Osteoblast (primary cell): ENCODE data around the gene EAF1. TPM values are rescaled to one million over a fixed set of nuclear protein-coding genes. Genes with fewer than 3 reads are reported as not detected.
A peak's percentile ranks its signal among the peaks of the same experiment; 100 is the strongest.

Experiments
- DNase-seq: peaks from one replicate; pipeline ENCODE4 v3.0.0; 2011; ENCODE audit warnings: low spot score, mixed read lengths; ENCODE audit not compliant: insufficient read length; ENCODE audit errors: missing footprints
- H2AFZ ChIP-seq: 2 replicates; pipeline ENCODE4 v1.6.0; 2011; ENCODE audit warnings: mild to moderate bottlenecking, low read length
- H3K27ac ChIP-seq: 2 replicates; pipeline ENCODE4 v1.5.1; 2011; ENCODE audit warnings: mild to moderate bottlenecking, low read depth, low read length, moderate library complexity
- H3K27me3 ChIP-seq: 2 replicates; pipeline ENCODE4 v1.6.0; 2012; ENCODE audit warnings: mild to moderate bottlenecking, control low read depth, inconsistent platforms, low read length, moderate library complexity; ENCODE audit not compliant: insufficient read depth
- H3K36me3 ChIP-seq: 2 replicates; pipeline ENCODE4 v1.5.1; 2011; ENCODE audit warnings: mild to moderate bottlenecking, low read length, control low read depth, moderate library complexity; ENCODE audit not compliant: insufficient read depth
- H3K4me1 ChIP-seq: 2 replicates; pipeline ENCODE4 v1.5.1; 2011; ENCODE audit warnings: mild to moderate bottlenecking, low read length, control low read depth, moderate library complexity; ENCODE audit not compliant: insufficient read depth
- H3K4me2 ChIP-seq: 2 replicates; pipeline ENCODE4 v1.6.0; 2011; ENCODE audit warnings: mild to moderate bottlenecking, low read length; ENCODE audit not compliant: insufficient read depth
- H3K4me3 ChIP-seq: fragments of 200-600 bp; sonication (generic); 3 replicates; pipeline ENCODE4 v1.5.1; 2012; ENCODE audit warnings: mild to moderate bottlenecking, low read length, inconsistent platforms; ENCODE audit not compliant: insufficient read depth
- H3K79me2 ChIP-seq: 2 replicates; pipeline ENCODE4 v1.6.0; 2012; ENCODE audit warnings: mild to moderate bottlenecking, low read length, control low read depth, inconsistent platforms; ENCODE audit not compliant: insufficient read depth
- H3K9me3 ChIP-seq: 2 replicates; pipeline ENCODE4 v1.5.1; 2011; ENCODE audit warnings: low read depth, low read length, control low read depth
- H4K20me1 ChIP-seq: 2 replicates; pipeline ENCODE4 v1.6.0; 2012; ENCODE audit warnings: mild to moderate bottlenecking, low read length, control low read depth; ENCODE audit not compliant: insufficient read depth
- CTCF ChIP-seq: IDR thresholded peaks from 2 replicates; pipeline ENCODE4 v1.5.1; 2011; ENCODE audit warnings: mild to moderate bottlenecking, low read depth, low read length, moderate library complexity; ENCODE audit errors: extremely low read depth
- total RNA-seq: library from RNA; depleted of rRNA; stranded (reverse); fragments of >200 nt; gene quantifications from 2 replicates; pipeline ENCODE4 v1.2.3, GENCODE V29; 2012

Gene EAF1
- 22.7 and 29.0 TPM in 2 replicates for total RNA-seq

DNA sequence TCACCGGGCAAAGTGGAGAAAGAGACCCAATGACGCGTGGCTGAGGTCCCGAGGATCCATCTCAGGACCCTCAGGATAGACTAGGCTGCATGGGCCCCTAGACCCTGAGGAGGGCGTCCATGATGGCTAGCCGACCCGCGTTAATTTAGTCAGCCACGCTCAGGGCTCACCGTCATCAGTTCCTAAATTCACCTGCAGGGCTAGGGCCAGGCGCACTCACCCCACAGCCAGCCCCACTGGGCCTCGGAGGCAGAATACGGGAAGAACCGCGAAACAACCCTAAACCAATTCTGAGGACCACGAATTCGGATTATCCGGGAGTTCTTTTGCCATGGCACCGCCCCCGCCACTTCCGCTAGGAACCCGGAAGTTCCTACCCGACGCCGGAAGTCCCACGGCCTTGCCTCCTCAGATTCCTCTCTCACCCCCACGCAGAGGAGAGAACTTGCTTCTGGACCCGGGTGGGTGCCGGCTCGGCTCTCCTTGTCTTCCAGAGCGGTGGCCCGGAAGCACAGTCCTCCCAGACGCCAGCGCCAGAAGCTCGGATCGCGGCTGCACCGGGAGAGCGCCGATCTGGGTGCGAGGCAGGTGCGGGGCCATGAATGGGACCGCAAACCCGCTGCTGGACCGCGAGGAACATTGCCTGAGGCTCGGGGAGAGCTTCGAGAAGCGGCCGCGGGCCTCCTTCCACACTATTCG is at the start of gene EAF1, which contains the start of gene METTL6:
Gene EAF1, plus strand, starts transcription at position 417 of the 699 bp plus-strand sequence. Its CDS starts 182 bp downstream, at position 599.
Gene METTL6, minus strand, starts transcription at position 363 of the 699 bp plus-strand sequence. CDS start 1,033 bp downstream, outside the sequence.
- Histone ChIP-seq H3K9me3 (no peaks in the 10 kb centered on the region), H3K36me3 (peaks cover 32% of the 10 kb centered on the region)
- no peak for TF ChIP-seq CTCF

DNA sequence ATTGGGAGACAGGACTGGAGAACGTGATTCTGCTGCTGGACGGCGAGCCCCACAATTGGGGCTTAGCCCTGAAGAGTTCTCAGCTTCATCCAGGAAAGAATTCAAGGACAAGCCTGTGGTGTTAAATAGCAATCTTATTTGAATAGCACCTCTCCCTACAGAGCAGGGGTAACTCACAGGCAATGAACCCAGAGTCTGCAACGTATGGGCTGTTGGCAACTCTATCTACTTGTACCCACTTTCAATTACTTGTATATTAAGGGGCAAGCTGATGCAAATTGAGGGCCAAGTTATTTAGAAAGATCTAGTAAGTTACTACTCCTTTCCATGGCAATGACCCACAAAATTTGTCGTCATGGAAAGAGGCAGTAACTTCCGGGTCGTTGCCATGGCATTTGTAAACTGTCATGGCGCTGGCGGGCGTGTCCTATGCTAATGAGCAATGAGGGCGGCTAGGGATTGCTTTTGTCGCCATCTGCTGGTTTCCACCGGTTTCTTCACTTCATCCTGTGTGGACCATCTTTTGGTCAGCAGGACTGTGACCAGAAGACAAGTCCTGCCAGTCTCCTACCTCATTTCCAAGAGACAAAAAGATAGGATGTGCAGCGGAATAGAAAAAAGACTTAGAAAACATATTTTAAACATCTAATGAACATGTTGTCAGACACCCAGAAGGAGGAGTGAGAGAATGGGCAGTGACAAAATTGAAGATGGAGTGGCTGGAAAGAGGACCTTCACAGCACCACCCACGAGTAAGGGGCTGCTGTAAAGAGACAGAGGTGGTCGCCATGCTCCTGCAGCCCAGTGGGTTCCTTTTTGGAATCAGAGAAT is 49.2 kb upstream of the EAF1 start:
- Histone ChIP-seq H3K79me2 (no peaks in the 10 kb centered on the region), H3K4me3 (no peak overlapping the region), H2AFZ (peak overlapping the region; percentile 71), H3K36me3 (no peaks in the 10 kb centered on the region), H3K4me2 (peak overlapping the region; percentile 4), H3K9me3 (no peaks in the 10 kb centered on the region), H3K27me3 (no peaks in the 10 kb centered on the region), H4K20me1 (no peaks in the 10 kb centered on the region), H3K4me1 (peaks cover 3% of the 10 kb centered on the region), H3K27ac (peak overlapping the region; percentile 72)
- TF ChIP-seq CTCF, result peak; percentile 97
- peak; percentile 88 for DNase-seq

More for the DNA sequence above, at the start of gene EAF1, which contains the start of gene METTL6:
- H3K79me2 ChIP-seq, result peaks cover 76% of the 10 kb centered on the region
- no peaks in the 10 kb centered on the region for H3K27me3 ChIP-seq
- peak within 1 kb of the TSS; percentile 92 for H3K27ac ChIP-seq
- H3K4me2 ChIP-seq, result peak within 1 kb of the TSS; percentile 93
- peak; percentile 83 for DNase-seq
- peaks cover 25% of the 10 kb centered on the region for H4K20me1 ChIP-seq
- H3K4me1 ChIP-seq, result peaks cover 14% of the 10 kb centered on the region
- H2AFZ ChIP-seq, result peak within 1 kb of the TSS; percentile 99
- peak within 1 kb of the TSS; percentile 99 for H3K4me3 ChIP-seq

DNA sequence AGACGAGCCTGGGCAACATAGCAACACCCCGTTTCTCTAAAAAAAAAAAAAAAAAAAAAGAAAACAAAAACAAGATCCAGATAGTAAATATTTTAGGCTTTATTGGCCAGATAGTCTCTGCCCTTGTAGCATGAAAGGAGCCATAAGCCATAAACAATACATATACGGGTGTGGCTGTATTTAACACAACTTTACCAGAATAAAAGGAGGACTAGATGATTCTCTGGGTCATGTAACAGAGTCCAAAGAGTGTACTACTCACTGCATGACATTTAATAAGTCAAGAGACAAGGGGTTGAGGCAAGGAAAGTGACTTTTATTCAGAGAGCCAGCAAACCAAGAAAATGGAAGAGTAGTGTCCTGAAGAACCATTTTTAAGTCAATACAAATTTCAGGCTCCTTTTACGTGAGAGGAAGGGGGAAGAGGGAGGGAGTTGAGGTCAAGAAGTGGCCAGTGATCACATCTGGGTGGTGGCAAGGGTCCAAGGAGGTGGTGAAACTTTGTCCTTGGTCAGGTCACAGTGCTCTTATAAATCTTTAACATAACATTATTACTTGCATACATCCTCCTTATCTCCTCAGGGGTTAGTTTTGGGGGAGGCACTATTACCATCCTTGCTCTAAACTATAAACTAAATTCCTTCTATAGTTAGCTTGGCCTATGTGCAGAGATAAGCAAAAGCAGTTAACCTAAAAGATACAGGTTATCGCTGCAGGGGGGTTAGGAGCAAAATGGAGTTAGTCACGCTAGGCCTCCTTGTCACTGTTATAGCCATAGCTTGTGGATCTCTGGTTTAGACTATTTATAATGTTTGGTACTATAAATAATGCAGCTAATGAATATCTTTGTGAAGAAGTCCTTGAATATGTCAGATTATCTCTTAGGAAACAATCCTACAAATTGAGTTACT is 46.2 kb upstream of the EAF1 start:
- Histone ChIP-seq H3K4me1 (peaks cover 9% of the 10 kb centered on the region), H2AFZ (no peak overlapping the region), H3K27me3 (no peaks in the 10 kb centered on the region), H3K9me3 (no peaks in the 10 kb centered on the region), H4K20me1 (no peaks in the 10 kb centered on the region), H3K79me2 (no peaks in the 10 kb centered on the region), H3K36me3 (no peaks in the 10 kb centered on the region), H3K4me3 (no peak overlapping the region), H3K27ac (no peak overlapping the region), H3K4me2 (no peak overlapping the region)
- DNase-seq, result no peak
- TF ChIP-seq CTCF, result no peak
